PC-3 (cell line): ENCODE data around the gene SYT1. TPM values are rescaled to one million over a fixed set of nuclear protein-coding genes. Genes with fewer than 3 reads are reported as not detected.

Source experiments
- ATAC-seq: fragments of 200-7000 bp; cut with Tn5 transposase; 2 replicates; pipeline ENCODE4 v1.9.1; 2020; ENCODE audit warnings: mild to moderate bottlenecking, moderate library complexity
- BruUV-seq: library from RNA; stranded (reverse); fragments of 400-500 nt; replicated peaks from 2 replicates; lab custom pipeline; 2021; lab: Mats Ljungman, UMichigan
- CTCF ChIA-PET: fragments of 300-600 bp; sonication (Branson Sonifier 250); formaldehyde crosslinking; loops from one replicate; lab custom pipeline; 2022; ENCODE audit warnings: antibody characterized with exemption; lab: Charles Lee
- POLR2A ChIA-PET: fragments of 300-600 bp; sonication (Branson Sonifier 250); formaldehyde crosslinking; loops from one replicate; lab custom pipeline; 2022; ENCODE audit warnings: antibody characterized with exemption; ENCODE audit not compliant: unreplicated experiment; lab: Charles Lee
- DNase-seq: peaks from one replicate; pipeline ENCODE4 v3.0.0-alpha.2; 2015
- H2AFZ ChIP-seq: fragments of 300-600 bp; sonication (generic); 2 replicates; pipeline ENCODE4 v1.6.0; 2016; ENCODE audit warnings: antibody characterized with exemption, low read length
- H3F3A ChIP-seq: fragments of 300-600 bp; sonication (generic); one replicate; pipeline ENCODE4 v1.6.0; 2017; ENCODE audit warnings: antibody characterized with exemption, low read length, control low read depth, mild to moderate bottlenecking; ENCODE audit not compliant: unreplicated experiment
- H3K27ac ChIP-seq: fragments of 300-600 bp; sonication (generic); 2 replicates; pipeline ENCODE4 v1.5.1; 2016; ENCODE audit warnings: mild to moderate bottlenecking, low read length
- H3K27me3 ChIP-seq: fragments of 300-600 bp; sonication (generic); 2 replicates; pipeline ENCODE4 v1.6.1; 2016; ENCODE audit warnings: low read length, mixed read lengths
- H3K36me3 ChIP-seq: fragments of 300-600 bp; sonication (generic); 2 replicates; pipeline ENCODE4 v1.6.1; 2016; ENCODE audit warnings: low read depth, mixed run types, low read length, mixed read lengths
- H3K4me1 ChIP-seq: fragments of 300-600 bp; sonication (generic); 2 replicates; pipeline ENCODE4 v1.5.1; 2016; ENCODE audit warnings: low read length; ENCODE audit not compliant: insufficient read depth
- H3K4me2 ChIP-seq: fragments of 300-600 bp; sonication (generic); 2 replicates; pipeline ENCODE4 v1.6.0; 2016; ENCODE audit warnings: low read length
- H3K4me3 ChIP-seq: fragments of 300-600 bp; sonication (generic); 2 replicates; pipeline ENCODE4 v1.5.1; 2016; ENCODE audit warnings: mild to moderate bottlenecking, low read length, mixed read lengths
- H3K79me2 ChIP-seq: fragments of 300-600 bp; sonication (generic); 2 replicates; pipeline ENCODE4 v1.6.1; 2017; ENCODE audit warnings: low read length, mixed read lengths
- H3K9ac ChIP-seq: fragments of 300-600 bp; sonication (generic); 2 replicates; pipeline ENCODE4 v1.6.0; 2016; ENCODE audit warnings: mild to moderate bottlenecking, low read length
- H3K9me2 ChIP-seq: fragments of 300-600 bp; sonication (generic); replicated peaks from 2 replicates; pipeline ENCODE4 v1.6.1; 2016; ENCODE audit warnings: mixed run types, low read length, mixed read lengths
- H3K9me3 ChIP-seq: fragments of 300-600 bp; sonication (generic); 2 replicates; pipeline ENCODE4 v1.6.1; 2016; ENCODE audit warnings: low read length, mixed read lengths
- H4K20me1 ChIP-seq: fragments of 300-600 bp; sonication (generic); 2 replicates; pipeline ENCODE4 v1.6.1; 2016; ENCODE audit warnings: low read length, mixed read lengths
- CTCF ChIP-seq: fragments of 300-600 bp; sonication (generic); conservative IDR thresholded peaks from 2 replicates; pipeline ENCODE4 v1.5.1; 2017; ENCODE audit warnings: antibody characterized with exemption, low read depth, mild to moderate bottlenecking, low read length
- EZH2 ChIP-seq: fragments of 300-600 bp; sonication (generic); IDR thresholded peaks from one replicate; pipeline ENCODE4 v1.6.1; 2017; ENCODE audit warnings: antibody characterized with exemption, mild to moderate bottlenecking, low read length; ENCODE audit not compliant: unreplicated experiment
- EZH2phosphoT487 ChIP-seq: fragments of 300-600 bp; sonication (generic); IDR thresholded peaks from 2 replicates; pipeline ENCODE4 v1.6.1; 2018; ENCODE audit warnings: mild to moderate bottlenecking, antibody characterized with exemption, low read length, borderline replicate concordance
- intact Hi-C: fragments of 100-400 bp; cut with micrococcal nuclease; formaldehyde crosslinking; loops from 2 replicates; pipeline ENCODE4 v1.9.0; 2023
- total RNA-seq: library from RNA; depleted of rRNA; stranded (reverse); fragments of >200 nt; gene quantifications from 2 replicates; pipeline ENCODE4 v1.2.3, GENCODE V29; 2014

Gene SYT1
- total RNA-seq, 1 experiment from 2014 or later: 0.51 TPM

- no peak overlapping the region for H3K4me3 ChIP-seq
- CTCF ChIA-PET: interaction anchor here (0.7 kb wide), 1 partner anchor 617 kb away, joined by 3 read pairs; no protein-coding TSS in a partner anchor
- H3K9ac ChIP-seq: no peak overlapping the region
- H3K27me3 ChIP-seq: no peaks in the 10 kb centered on the region
- no peak for ATAC-seq
- H3K27ac ChIP-seq: no peak overlapping the region
- TF ChIP-seq CTCF (no peak), EZH2phosphoT487 (no peak), EZH2 (no peak)
- no peaks in the 10 kb centered on the region for H3K9me2 ChIP-seq
- H3K4me1 ChIP-seq: no peaks in the 10 kb centered on the region
- no peaks in the 10 kb centered on the region for H3F3A ChIP-seq
- POLR2A ChIA-PET: no interaction called here
- no peak for DNase-seq
- H3K36me3 ChIP-seq: no peaks in the 10 kb centered on the region
- no peaks in the 10 kb centered on the region for H3K79me2 ChIP-seq
- H3K4me2 ChIP-seq: no peak overlapping the region
- no peak overlapping the region for H2AFZ ChIP-seq
- intact Hi-C loops: no loop called here
- H4K20me1 ChIP-seq: no peaks in the 10 kb centered on the region
- H3K9me3 ChIP-seq: no peaks in the 10 kb centered on the region
- BruUV-seq: no TSS peak
Observed at GRCh38 chr12:79183926-79184325, 319.4 kb downstream of the SYT1 start.

GRCh38 chr12:79186506-79186905 is 321.9 kb downstream of the SYT1 start:
- Histone ChIP-seq H3K9ac (no peak overlapping the region), H3K4me1 (no peaks in the 10 kb centered on the region), H3K27me3 (no peaks in the 10 kb centered on the region), H3K36me3 (no peaks in the 10 kb centered on the region), H3K9me3 (no peaks in the 10 kb centered on the region), H3K4me3 (no peak overlapping the region), H3F3A (no peaks in the 10 kb centered on the region), H4K20me1 (no peaks in the 10 kb centered on the region), H3K27ac (no peak overlapping the region), H2AFZ (no peak overlapping the region), H3K79me2 (no peaks in the 10 kb centered on the region), H3K9me2 (no peaks in the 10 kb centered on the region), H3K4me2 (no peak overlapping the region)
- ChIA-PET CTCF (no interaction called here), POLR2A (no interaction called here)
- no TSS peak for BruUV-seq
- DNase-seq (no peak), ATAC-seq (no peak)
- intact Hi-C loops: no loop called here
- TF ChIP-seq EZH2phosphoT487 (no peak), CTCF (no peak), EZH2 (no peak)

GRCh38 chr12:79187032-79187431 is 322.5 kb downstream of the SYT1 start:
- TF ChIP-seq EZH2: no peak
- no peak for TF ChIP-seq CTCF
- TF ChIP-seq EZH2phosphoT487: no peak
- no peak for ATAC-seq
- POLR2A ChIA-PET: no interaction called here
- no peaks in the 10 kb centered on the region for H3K36me3 ChIP-seq
- no peak overlapping the region for H3K4me2 ChIP-seq
- no peaks in the 10 kb centered on the region for H3K9me3 ChIP-seq
- H3K9ac ChIP-seq: no peak overlapping the region
- no peak for DNase-seq
- BruUV-seq: no TSS peak
- H3K9me2 ChIP-seq: no peaks in the 10 kb centered on the region
- H4K20me1 ChIP-seq: no peaks in the 10 kb centered on the region
- no peaks in the 10 kb centered on the region for H3K4me1 ChIP-seq
- no peak overlapping the region for H3K4me3 ChIP-seq
- no peaks in the 10 kb centered on the region for H3F3A ChIP-seq
- intact Hi-C loops: no loop called here
- H3K27me3 ChIP-seq: no peaks in the 10 kb centered on the region
- no peak overlapping the region for H3K27ac ChIP-seq
- H2AFZ ChIP-seq: no peak overlapping the region
- CTCF ChIA-PET: no interaction called here
- H3K79me2 ChIP-seq: no peaks in the 10 kb centered on the region
